Activated CD4-positive, alpha-beta T cell treated with anti-CD3 and anti-CD28 coated beads for 24 hours (primary cell): Measurements from ENCODE around the gene SCN8A.
A peak's percentile ranks its signal among the peaks of the same experiment; 100 is the strongest.
"Not testable (repeated sequence)": the region's sequence is repeated elsewhere in the genome, so short reads cannot be mapped to it uniquely, and the experiment has no call there.

Source experiments
- DNase-seq, 2 donors: peaks; one replicate each; pipeline ENCODE4 v3.0.0-alpha.2; 2020; ENCODE audit warnings: low read depth in 2 of 2

Gene SCN8A

GRCh38 chr12:51814311-51815088, 223.5 kb downstream of the SCN8A start:
- peak; percentile 39 to 58 for DNase-seq

GRCh38 chr12:51815571-51815970, 224.5 kb downstream of the SCN8A start:
- no peak for DNase-seq

GRCh38 chr12:51817027-51817953, 226.3 kb downstream of the SCN8A start:
- no peak for DNase-seq

- DNase-seq, result no peak
Observed at GRCh38 chr12:51818086-51818485, 227.1 kb downstream of the SCN8A start.

GRCh38 chr12:51818566-51819300, 227.7 kb downstream of the SCN8A start:
- DNase-seq, result no peak

GRCh38 chr12:51819736-51820525, 228.9 kb downstream of the SCN8A start:
- no peak for DNase-seq

GRCh38 chr12:51820526-51821439, 229.8 kb downstream of the SCN8A start:
- DNase-seq, result peak; percentile 71

- DNase-seq, result peak in 1 of 2 donors; percentile 27
Observed at GRCh38 chr12:51821440-51822260, 230.6 kb downstream of the SCN8A start.

- no peak for DNase-seq
Observed at GRCh38 chr12:51822261-51822616, 231.2 kb downstream of the SCN8A start.

GRCh38 chr12:51822956-51823355, 231.9 kb downstream of the SCN8A start:
- no peak for DNase-seq

- DNase-seq, result no peak
Observed at GRCh38 chr12:51823875-51824565, 233.0 kb downstream of the SCN8A start.

GRCh38 chr12:51825216-51825615, 234.2 kb downstream of the SCN8A start:
- no peak for DNase-seq

- DNase-seq, result no peak
Observed at GRCh38 chr12:51826881-51827280, 235.8 kb downstream of the SCN8A start.

- DNase-seq, result peak; percentile 42 to 48
Observed at GRCh38 chr12:51827925-51828818, 237.1 kb downstream of the SCN8A start.

GRCh38 chr12:51829011-51829481, 238.0 kb downstream of the SCN8A start:
- no peak for DNase-seq

GRCh38 chr12:51829641-51830040, 238.6 kb downstream of the SCN8A start:
- no peak for DNase-seq

GRCh38 chr12:51831817-51832216, 240.8 kb downstream of the SCN8A start:
- not testable (repeated sequence) for DNase-seq
